Measurements from ENCODE around the gene TPRG1L. TPM values are rescaled to one million over a fixed set of nuclear protein-coding genes. Genes with fewer than 3 reads are reported as not detected.

Gene TPRG1L
- total RNA-seq, 1 donor from 2014 or later: 54.0 TPM

DNA sequence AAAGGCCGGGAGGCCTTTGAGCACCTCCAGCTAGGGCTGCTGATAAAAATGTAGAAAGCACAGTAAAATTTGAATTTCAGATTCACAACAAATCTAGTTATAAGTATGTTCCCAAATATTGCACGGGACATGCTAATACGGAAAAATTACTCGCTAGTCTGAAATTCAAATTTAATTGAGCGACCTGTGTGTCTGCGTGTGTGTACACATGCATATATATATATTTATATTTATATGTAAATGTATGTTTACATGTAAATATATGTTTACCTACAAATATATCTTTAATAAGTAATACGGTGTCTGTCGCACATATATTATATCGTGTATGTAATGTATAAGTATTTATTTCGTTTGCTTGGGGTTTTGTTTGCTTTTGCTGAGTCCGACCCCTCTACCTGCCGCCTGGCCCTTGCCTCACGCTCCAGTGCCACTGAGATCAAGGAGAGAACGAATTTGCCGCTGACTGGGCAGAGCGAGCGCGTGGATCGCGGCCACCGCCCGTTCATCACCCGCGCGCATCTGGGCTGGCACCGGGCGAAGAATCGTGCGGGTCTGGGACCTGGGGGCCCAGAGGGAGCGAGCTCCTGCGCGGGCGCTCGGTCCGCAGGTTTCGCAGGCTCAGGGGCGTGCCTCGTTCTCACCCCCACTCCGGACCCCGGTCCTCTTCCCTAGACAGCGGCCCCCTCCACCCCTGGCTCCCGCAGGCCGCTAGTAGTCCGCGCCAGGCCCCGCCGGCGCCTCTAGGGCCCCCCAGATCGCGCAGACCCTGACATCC is 25.6 kb downstream of the TPRG1L start:
- Histone ChIP-seq H3K36me3 (peaks cover 20% of the 10 kb centered on the region), H3K27ac (replicated peaks) (no peak overlapping the region), H3K4me3 (peak overlapping the region; percentile 94), H3K9me3 (replicated peaks) (no peaks in the 10 kb centered on the region), H3K4me1 (peaks cover 56% of the 10 kb centered on the region), H3K27me3 (ENCODE audit: low read depth) (peaks cover 53% of the 10 kb centered on the region)
- no peak for TF ChIP-seq CTCF (IDR thresholded peaks at IDR 0.05; ENCODE audit: borderline replicate concordance)
- DNase-seq: no peak
- intact Hi-C loops (cut with micrococcal nuclease): no loop called here

DNA sequence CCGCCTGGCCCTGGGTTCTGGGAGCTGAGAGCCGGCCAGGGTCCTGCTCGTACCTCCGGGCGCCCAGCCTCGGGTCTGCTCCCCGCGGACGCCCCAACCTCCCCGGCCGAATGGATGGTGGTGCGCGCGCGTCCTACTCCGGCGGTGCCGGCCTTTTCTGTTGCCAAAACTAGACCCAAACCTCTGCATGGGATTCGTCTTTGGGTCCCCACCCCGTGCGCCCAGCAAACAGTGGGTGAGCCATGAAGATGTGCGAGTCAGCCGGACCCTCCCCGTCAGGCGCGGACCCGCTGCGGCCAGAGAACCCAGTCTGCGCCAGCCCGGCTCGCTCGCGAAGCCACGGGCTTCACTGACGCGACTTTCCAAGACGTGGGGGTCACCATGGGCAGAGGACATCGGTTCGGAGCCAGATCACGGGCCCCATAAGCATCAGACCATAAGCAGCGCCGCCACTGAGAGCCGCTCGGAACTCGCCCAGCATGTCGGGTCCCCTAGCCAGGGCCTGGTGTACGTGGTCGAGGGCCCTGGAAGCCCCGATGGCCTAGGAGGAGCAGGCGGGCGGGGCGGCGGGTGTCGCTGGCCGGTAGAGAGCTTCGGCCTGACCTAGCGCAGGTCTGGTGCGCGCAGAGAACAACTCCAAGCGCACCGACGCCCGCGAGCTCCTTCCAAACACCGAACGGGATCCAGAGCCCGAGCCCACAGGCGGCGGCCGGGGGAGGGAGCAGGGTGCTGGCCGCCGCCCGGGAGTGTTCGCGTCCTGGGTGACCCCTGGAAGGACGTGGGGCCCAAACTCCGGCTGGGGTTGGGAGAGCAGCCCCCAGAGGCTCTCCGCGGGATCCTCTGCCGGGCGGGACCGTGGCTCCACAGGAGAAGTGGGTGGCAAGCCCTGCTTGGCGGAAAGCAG is 26.5 kb downstream of the TPRG1L start:
- H3K36me3 ChIP-seq: peaks cover 11% of the 10 kb centered on the region
- H3K4me1 ChIP-seq: peaks cover 56% of the 10 kb centered on the region
- H3K9me3 ChIP-seq (replicated peaks): no peaks in the 10 kb centered on the region
- H3K27ac ChIP-seq (replicated peaks): no peak overlapping the region
- H3K27me3 ChIP-seq (ENCODE audit: low read depth): peaks cover 60% of the 10 kb centered on the region
- no peak for TF ChIP-seq CTCF (IDR thresholded peaks at IDR 0.05; ENCODE audit: borderline replicate concordance)
- no peak for DNase-seq
- intact Hi-C loops (cut with micrococcal nuclease): no loop called here
- peak overlapping the region; percentile 94 for H3K4me3 ChIP-seq

DNA sequence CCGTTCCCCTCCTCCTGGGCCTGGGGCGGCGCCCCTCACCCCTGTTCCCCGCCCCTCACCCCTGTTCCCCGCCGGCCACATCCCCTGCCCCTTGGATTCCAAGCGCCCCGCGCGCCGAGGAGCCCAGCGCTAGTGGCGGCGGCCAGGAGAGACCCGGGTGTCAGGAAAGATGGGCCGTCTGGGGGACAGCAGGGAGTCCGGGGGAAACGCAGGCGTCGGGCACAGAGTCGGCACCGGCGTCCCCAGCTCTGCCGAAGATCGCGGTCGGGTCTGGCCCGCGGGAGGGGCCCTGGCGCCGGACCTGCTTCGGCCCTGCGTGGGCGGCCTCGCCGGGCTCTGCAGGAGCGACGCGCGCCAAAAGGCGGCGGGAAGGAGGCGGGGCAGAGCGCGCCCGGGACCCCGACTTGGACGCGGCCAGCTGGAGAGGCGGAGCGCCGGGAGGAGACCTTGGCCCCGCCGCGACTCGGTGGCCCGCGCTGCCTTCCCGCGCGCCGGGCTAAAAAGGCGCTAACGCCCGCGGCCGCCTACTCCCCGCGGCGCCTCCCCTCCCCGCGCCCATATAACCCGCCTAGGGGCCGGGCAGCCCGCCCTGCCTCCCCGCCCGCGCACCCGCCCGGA is 27.2 kb downstream of the TPRG1L start, which contains the start of gene TP73:
Gene TP73 (plus strand): TSS at position 587 of the 618 bp plus-strand sequence. CDS start 29,850 bp downstream, outside the sequence.
- Histone ChIP-seq H3K27me3 (ENCODE audit: low read depth) (peaks cover 68% of the 10 kb centered on the region), H3K9me3 (replicated peaks) (no peaks in the 10 kb centered on the region), H3K4me1 (peaks cover 56% of the 10 kb centered on the region)

DNA sequence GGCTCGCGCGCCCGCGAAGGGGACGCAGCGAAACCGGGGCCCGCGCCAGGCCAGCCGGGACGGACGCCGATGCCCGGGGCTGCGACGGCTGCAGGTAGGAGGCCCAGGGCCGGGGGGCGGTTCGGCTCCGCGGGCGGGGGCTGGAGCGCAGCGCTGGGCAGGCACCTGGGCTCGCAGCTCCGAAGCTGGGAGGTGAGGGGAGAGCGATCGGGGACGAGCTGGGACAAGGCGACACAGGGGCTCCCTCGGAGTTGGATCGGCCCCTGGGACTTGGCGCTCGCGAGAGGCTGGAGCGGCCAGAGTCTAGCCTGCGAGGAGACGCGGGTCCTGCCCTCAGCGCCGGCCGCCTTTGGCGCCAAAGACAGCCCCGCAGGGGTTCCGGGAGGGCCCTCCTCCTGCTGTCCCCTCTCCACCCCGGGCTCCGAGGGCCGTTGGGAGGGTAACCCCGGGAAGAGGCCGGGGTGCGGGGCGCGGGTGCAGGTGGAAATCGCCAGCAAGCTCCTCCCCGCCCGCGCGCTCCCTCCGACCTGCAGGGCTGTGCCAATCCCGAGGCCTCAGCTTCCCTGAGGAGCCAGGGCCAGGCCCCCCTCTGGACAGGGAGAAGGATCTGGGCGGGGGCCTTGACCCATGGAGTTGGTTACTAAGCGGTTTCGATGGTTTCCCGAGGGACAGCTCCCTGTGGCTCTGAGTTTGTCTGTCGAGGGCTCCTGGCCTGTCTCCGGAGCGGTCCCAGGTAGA is 27.9 kb downstream of the TPRG1L start:
- no peaks in the 10 kb centered on the region for H3K9me3 ChIP-seq (replicated peaks)
- no peak for TF ChIP-seq CTCF (IDR thresholded peaks at IDR 0.05; ENCODE audit: borderline replicate concordance)
- DNase-seq: no peak
- intact Hi-C loops (cut with micrococcal nuclease): no loop called here
- H3K27ac ChIP-seq (replicated peaks): no peak overlapping the region
- no peaks in the 10 kb centered on the region for H3K36me3 ChIP-seq
- peaks cover 56% of the 10 kb centered on the region for H3K4me1 ChIP-seq
- H3K27me3 ChIP-seq (ENCODE audit: low read depth): peaks cover 74% of the 10 kb centered on the region
- H3K4me3 ChIP-seq: peak overlapping the region; percentile 94

More for the DNA sequence above, 27.2 kb downstream of the TPRG1L start, which contains the start of gene TP73:
- H3K27ac ChIP-seq (replicated peaks): no peak within 1 kb of the TSS
- TF ChIP-seq CTCF (IDR thresholded peaks at IDR 0.05; ENCODE audit: borderline replicate concordance): no peak
- peaks cover 4% of the 10 kb centered on the region for H3K36me3 ChIP-seq
- H3K4me3 ChIP-seq: peak within 1 kb of the TSS; percentile 94
- intact Hi-C loops (cut with micrococcal nuclease): no loop called here
- DNase-seq: no peak

GRCh38 chr1:3653286-3653618 is 28.4 kb downstream of the TPRG1L start:
- Histone ChIP-seq H3K4me3 (peak overlapping the region; percentile 94), H3K27ac (replicated peaks) (no peak overlapping the region), H3K9me3 (replicated peaks) (no peaks in the 10 kb centered on the region), H3K27me3 (ENCODE audit: low read depth) (peaks cover 80% of the 10 kb centered on the region), H3K36me3 (no peaks in the 10 kb centered on the region), H3K4me1 (peaks cover 56% of the 10 kb centered on the region)
- no peak for TF ChIP-seq CTCF (IDR thresholded peaks at IDR 0.05; ENCODE audit: borderline replicate concordance)
- intact Hi-C loops (cut with micrococcal nuclease): no loop called here
- no peak for DNase-seq
